CD4-positive, alpha-beta T cell treated with Interleukin-17A for 1 hour (primary cell): Measurements from ENCODE around the gene NCAM2.

Source experiments
- DNase-seq: peaks from one replicate; pipeline ENCODE4 v3.0.0-alpha.2; 2020

Gene NCAM2

DNA sequence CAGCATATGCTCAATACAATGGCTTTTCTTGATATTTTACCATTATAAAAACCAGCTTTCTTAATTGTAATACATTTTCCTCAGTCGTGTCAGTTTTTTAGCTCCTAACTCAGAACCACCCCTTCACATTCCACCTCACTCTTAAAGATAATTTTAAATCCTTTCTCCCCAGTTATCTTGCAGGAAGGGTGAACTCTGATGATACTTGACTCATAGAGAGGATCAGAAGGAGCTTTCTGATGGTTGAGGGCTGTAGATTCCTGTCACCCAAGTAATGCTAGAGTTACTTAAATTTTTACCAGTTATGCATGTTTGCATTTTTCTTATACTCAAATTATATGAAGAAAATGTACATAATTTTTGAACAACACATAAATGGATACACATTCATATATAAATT, 233.7 kb downstream of the NCAM2 start:
- no peak for DNase-seq

DNA sequence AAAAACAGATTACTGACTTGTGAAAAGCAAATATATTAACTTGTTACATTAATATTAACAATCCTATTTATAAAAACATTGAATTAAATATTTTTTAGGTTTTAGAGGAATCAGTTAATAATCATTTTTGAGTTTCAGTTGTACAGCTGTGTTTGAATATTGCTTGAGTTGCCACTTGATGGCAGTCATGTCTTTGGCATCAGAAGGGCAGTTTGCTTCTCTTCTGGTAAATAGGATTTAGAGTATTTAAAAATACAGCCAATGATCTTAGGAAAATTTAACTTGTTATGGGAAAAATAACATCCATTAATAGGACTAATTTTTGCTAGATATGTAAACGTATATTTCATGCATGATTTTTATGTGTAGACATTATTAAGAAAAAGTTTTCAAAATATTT, 234.1 kb downstream of the NCAM2 start:
- DNase-seq, result no peak

DNA sequence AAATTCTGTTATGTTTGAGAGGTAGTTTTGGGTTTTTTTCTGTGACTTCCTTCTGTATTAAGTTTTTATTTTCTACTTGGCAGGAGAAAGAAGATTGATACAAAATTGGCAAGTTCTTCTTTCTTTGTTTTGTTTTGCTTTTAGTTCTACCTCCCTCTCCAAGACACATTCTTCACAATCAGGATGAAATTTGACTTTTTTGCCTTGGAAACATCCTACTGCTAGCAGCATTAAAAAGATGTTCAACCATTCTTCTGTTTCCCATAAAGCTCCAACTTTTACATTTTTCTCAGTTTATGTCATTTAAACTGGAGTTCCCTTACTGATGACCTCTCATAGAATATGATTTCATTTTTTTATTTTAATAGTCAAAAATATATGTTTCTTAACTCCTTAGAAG, 234.8 kb downstream of the NCAM2 start:
- no peak for DNase-seq

DNA sequence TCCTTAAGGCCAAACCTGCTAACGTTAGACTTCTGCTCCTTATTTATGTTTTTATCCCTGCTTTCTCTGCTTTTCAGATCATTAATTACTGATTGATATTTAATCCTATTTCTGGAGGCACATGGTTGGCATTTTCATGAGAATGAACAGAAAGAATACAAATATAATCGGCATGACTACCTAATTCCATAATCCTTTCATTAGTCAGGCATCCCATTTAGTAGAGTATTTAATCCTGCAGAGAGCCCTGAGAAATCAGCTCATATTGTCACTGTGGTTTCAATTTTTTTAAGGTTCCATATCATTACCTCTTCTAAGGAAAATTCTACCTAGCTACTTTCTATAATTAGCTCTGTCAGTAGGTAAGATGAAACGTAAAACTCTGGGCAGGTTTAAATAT, 238.8 kb downstream of the NCAM2 start:
- no peak for DNase-seq

DNA sequence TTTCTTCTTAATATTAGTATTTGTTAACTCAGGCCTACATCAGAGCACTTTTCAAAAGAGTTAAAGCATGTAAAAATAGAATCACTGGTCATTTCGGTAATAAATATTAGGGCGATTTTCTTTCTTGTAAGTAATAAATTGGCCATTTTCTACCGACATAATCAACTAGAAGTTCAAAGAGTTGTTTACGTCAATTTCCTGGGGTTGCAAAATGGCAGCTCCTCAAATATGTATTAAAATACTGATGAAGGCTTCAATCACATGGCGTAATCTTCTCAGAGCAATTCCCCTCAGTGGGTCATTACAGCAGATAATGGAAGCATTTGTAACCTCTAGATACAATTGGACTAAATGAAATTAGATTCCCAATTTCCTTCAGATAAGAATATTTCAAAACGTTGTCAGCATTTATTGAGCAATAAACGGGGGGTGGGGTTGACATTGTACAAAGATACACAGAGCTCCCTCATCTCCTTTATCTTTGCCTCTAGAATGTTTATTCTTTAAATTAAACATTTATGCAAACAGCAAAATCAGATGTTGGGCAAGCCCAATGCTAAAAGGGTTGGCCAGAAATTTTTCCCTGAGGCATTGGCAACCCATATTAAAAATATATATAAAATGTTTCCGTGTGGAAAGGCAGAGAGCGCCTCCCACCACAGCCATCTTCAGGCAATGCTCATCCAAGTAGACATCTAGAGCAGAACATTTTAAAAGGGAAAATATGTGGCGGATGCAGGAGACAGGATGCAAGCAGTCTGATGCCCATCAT, 240.6 kb downstream of the NCAM2 start:
- DNase-seq, result no peak

DNA sequence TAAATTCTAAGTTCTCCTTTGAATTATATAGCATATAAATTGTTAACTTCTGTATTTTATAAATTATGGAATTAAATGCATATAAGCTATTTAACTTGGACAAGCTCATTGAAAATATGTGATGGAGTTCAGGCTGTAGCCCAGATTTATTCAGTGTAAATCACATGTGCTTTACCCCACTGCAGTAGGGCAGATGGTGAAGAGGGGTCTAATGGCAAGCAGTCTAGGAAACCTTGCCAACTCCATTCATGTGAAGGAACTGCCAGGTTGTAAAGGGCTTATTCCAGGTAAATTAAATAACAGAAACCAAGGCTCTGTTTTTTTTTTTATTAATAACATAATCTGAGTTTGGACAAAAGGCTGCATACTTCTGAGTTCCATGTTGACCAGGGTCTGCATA, 243.2 kb downstream of the NCAM2 start:
- DNase-seq, result no peak

DNA sequence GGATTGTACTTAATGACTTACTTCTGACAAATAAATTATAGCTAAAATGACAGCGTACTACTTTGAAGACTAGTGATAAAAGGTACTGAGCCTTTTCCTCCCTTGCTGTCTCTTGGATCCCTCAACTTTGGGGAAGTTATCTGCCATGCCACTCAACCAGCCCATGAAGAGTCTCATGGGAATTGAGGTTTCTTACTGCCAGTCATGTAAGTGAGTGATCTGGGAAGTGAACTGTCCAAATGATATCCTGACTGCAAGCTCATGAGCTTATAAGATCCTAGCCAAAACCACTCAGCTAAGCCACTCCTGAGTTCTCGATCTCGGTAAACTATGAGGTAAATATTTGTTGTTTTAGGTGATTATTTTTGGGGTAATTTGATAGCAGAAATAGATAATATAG, 247.8 kb downstream of the NCAM2 start:
- no peak for DNase-seq

DNA sequence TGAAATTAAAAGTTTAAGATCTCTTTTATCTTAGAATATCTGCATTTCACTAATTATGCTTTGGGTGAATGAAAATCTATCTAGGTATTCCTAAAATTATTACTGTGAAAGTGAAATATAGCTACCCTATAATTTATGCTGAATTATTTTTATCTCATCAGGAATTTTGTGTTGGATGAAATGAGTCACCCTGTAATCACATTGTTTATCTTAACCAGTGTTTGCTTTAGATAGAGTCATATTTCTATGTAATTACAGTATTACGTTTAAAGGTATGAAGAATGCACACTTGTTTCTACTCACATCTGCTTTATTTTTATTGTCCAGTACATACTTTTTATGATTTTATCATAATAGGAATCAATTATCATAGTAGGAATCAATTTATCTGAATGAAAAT, 249.2 kb downstream of the NCAM2 start:
- no peak for DNase-seq

DNA sequence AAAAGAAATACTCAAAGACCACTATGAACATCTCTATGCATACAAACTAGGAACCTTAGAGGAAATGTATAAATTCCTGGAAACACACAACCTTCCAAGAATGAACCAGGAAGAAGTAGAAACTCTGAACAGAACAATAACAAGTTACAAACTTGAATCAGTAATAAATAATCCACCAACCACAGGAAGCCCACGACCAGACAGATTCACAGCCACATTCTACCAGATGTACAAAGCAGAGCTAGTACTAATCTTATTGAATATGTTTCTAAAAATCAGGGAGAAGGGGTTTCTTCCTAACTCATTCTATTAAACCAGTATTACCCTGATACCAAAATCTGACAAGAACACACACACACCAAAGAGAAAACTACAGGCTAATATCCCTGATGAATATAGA, 263.8 kb downstream of the NCAM2 start:
- no peak for DNase-seq

DNA sequence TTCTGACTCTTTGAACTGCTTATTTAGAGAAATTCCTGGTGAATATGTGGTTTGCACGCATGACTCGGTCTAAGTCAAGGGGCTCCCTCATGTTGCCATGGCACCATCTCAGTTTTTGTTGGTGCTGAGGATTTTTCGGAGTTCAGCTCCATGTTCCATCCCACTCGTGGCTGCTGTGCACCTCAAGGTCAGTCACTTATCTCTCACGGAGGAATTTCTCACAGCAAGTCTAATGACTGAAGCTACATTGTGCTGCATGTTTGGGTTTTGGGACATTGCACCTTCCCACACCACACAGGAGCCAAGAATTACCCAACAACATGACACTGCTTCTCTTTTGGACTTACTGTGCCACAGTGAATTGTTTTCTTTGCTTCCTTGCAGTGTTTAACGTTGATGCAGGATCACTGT, 269.9 kb downstream of the NCAM2 start:
- no peak for DNase-seq

DNA sequence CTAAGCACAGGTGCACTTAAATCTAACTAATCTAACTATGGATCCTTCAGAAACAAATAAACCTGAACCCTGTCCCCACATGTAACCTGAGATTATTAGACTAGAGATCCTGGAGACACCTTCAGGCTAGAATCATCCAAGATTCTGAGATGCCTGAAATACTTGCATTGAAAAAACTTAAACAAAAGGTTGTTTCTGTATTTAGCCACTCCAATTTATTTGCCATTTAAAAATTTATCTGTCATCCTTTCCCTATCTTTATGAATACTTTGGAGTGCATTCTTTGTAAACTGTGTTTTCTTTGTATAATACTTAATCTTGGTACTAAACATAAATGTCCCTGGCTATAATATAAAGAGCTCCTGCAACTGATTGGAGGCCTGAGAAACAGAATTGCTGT, 270.7 kb downstream of the NCAM2 start:
- DNase-seq, result no peak

DNA sequence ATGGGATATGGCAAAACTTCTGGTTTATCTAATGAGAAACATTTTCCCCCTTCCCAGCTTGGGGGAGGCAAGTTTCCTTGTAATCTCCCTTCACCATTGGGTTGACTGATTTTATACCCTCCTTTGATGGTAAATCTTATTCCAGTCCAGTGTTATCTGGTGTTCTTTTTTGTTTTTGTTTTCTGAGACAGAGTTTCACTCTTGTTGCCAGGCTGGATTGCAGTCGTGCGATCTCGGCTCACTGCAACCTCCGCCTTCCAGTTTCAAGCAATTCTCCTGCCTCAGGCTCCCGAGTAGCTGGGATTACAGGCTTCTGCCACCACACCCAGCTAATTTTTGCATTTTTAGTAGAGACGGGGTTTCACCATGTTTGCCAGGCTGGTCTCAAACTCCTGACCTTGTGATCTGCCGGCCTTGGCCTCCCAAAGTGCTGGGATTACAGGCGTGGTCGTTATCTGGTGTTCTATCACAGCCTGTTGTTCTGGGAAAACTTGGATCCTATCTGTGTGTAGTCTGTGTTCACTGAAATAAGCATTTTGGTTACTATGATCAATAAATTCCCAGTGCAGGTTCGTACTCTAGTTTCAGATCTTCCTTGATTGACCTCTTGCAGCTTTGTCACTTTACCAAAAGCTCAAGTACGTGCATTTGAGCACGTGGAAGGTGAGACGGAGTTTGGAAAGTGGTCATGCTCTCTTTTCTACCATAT, 281.1 kb downstream of the NCAM2 start:
- no peak for DNase-seq

DNA sequence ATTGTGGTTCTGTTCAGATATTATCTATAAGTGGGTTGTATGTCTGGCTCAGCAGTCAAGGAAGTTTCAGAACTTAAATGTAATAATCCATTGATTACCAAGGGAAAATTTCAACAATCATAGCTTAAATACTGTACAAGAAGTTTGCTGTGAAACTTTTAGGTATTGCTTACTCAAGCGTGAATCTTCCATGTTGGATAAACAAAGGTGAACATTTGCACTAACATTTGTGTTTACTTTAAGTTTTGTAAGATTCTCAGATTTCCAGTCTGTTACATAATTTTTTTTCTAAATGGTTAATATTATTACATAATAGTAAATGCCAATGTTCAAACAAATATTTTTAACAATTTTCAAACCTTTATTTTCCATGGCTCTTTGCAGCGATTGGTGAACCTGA, 285.6 kb downstream of the NCAM2 start:
- no peak for DNase-seq

DNA sequence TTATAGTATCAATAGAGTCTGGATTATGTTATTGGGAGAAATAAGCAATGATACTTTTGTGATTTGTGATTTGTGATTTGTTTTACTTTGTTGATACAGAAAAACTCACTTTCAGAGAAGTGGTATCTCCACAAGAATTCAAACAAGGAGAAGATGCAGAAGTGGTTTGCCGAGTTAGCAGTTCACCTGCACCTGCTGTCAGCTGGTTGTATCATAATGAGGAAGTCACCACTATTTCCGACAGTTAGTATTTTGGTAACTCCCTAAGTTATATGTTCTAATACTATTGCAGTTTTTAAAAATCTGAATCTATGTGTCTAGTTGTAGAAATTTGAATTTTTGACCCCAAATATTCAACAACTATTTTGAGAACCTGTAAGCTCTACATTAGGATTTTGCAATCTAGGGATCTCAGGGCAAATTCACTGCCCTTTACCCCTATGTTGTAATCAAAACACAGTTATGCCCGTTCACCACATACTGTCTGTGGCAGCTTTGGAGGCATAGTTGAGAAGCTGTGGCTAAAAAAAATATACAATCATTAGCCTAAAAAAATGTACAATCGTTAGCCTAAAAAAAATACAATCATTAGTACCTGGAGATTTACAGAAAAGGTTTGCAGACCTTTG, 288.1 kb downstream of the NCAM2 start:
- no peak for DNase-seq

DNA sequence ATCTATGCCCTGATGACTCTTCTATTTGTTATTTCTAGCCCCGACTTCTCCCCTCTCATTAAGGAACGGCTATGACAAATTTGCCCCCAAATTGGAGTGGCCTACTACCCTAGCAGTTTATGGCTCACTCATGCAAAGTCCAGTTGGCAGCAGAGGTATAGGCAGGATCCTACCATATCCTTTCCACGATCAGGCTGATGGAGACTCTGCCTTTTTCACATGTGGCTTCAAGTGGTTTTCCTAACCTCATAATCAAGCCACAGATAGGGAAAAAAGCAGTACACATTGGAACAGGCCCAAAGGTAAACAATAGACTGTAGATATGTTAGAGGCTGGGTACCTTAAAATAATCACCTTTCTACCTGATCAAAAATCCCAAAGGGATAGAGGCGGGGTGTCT, 292.5 kb downstream of the NCAM2 start:
- DNase-seq, result no peak

DNA sequence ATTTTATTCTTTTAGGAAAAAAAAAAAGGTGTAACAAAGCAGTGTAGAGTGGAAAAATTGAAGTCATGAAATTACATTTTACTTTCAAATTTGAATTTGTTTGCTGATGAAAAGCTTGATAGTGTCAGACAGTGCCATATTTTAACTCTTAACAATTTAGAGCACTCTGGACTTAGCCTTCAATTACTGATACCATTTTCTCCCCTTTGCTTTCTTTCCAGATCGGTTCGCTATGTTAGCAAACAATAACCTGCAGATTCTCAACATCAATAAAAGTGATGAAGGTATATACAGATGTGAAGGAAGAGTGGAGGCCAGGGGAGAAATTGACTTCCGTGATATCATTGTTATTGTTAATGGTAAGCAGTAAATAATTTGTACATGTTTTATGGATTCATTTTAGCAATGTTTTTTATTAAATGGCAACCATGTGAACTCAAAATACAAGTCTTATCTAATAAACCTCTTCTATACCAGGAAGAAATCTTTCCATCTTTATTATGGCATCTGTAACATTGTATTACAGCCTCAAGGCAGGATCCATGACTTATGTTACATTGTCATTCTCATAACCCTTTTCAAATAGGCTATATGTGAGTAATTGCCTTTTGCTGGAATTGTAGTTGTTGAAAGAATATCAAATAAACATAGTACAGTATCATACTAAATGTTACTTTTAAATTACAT, 293.8 kb downstream of the NCAM2 start:
- DNase-seq, result no peak

DNA sequence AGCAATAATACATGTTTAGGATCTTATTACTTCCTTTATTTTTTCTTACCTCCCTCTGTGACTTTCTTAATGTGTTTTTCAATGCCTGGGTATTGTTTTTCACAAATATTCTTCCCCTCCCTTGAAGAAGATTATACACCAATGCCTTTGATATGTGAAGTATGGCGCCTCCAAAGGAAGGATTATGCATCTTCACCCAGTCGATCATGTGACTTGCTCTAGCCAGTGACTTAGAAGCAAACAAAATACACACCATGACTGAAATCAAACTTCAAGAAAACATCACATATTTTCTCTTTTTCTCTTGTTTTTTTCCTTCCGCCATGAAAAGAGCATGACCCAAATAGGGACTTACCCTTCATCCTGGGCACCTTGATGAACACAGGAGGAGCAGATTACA, 297.1 kb downstream of the NCAM2 start:
- no peak for DNase-seq

DNA sequence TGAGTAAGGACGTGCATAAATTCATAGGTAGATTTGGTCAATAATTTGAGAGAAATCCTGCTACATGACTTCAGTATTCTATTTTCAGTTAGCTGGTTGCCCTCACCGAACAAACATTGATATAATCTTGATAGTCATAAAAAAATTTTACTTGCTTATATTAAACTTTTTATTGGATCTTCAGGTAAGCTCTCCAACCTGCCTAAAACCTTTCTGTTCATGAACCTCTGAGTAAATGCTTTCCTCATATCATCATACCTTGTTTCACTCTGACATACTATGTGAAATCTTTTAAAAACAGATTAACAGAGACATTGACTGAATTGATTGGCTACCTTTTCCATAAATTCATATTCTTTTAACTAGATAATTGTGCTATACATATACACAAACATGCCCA, 299.0 kb downstream of the NCAM2 start:
- no peak for DNase-seq

DNA sequence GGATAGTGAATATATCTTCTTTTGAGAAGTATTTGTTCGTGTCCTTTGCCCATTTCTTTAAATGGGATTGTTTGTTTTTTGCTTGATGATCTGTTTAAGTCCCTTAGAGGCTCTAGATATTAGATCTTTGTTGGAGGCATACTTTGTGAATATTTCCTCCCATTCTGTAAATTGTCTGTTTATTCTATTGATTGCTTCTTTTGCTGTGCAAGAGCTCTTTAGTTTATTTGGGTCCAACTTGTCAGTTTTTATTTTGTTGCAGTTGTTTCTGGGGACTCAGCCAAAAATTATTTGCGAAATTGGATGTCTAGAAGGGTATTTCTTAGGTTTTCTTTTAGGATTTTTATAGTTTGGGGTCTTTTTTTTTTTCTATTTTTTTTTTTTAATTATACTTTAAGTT, 302.8 kb downstream of the NCAM2 start:
- DNase-seq, result no peak

DNA sequence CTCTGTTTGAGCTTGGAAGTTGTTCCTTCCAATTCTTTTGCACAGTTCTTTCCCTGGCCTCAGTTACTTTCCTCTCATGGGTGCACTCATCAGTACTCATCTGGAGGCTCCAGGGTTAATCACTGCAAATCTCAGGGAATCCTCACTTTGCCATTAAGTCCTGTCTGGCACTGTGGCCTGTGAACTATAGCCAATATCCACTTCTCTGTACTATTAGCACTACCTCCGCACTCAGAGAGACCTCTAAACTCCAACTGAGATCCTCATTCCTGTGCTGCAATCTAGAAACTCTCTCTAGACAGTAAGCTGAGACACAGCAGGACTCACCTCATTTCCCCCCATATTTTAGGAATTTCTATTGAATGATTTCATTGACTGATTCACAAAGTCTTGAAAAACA, 311.3 kb downstream of the NCAM2 start:
- DNase-seq, result no peak

DNA sequence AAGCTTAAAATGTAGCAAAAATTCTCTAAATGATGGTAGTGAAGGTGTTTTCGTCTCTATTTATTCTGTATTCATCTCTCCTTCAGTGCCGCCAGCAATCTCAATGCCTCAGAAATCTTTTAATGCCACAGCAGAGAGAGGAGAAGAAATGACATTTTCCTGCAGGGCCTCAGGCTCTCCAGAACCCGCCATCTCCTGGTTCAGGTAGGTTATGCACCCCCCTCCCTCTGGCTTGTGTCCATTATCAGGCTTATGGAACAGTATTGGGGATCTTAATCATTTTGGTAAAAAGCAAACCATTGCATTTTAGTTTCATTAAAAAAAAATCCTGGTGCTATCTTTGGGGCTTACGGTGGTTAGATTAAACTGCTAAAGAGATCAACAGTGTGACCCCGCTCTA, 326.1 kb downstream of the NCAM2 start:
- no peak for DNase-seq

DNA sequence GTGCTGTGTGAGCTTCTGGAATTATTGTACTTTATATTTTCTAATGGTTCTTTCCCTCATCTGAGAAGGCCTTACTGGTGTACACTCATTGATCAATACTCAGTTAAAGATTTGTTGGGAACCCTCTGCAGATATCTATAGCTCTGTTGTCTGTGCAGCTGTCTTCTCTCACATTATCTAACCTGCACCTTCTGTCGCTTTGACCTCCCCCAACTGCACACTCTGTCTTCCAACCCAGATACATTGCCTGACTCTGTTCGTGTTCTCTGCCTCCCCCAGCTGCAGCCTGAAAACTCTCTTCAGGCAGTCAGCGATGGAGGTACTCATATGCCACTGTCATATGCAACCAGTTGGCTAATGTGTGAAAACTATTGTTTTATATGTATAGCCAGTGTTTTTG, 334.3 kb downstream of the NCAM2 start:
- no peak for DNase-seq

DNA sequence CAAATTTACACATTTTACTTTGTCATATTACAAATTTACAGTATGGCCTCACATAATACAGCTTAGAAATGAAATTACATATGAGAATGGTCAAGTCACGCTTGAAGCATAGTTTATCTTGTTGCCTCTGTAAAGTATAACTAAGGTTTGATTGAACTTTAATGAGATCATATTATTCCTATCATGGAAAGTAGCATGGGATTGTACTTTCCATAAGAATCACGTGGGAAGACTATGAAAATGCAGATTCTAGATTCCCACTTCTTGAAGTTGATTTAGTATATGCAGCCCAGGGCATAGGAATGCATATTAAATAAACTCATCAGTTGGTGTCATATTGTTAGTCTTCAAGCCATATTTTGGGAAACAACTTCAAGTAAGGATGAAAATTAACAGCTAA, 342.8 kb downstream of the NCAM2 start:
- DNase-seq, result no peak

DNA sequence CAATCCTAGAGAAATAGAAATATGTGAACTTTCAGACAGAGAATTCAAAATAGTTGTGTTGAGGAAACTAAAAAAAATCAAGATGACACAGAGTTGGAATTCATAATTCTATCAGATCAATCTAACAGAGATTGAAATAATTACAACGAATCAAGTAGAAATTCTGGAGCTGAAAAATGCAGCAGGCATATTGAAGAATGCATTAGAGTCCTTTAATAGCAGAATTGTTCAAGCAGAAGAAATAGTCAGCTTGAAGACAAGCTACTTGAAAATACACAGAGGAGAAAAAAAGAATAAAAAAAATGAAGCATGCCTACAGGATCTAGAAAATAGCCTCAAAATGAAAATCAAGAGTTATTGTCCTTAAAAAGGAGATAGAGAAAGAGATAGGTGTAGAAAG, 347.1 kb downstream of the NCAM2 start:
- DNase-seq, result no peak
